DMS 273 (cell line): ENCODE data around the gene PCDH10.

Experiments
- DNase-seq: peaks from one replicate; lab custom pipeline; 2025; ENCODE audit not compliant: unreplicated experiment; lab: John Stamatoyannopoulos, UW

Gene PCDH10

GRCh38 chr4:133148690-133149363, at the start of gene PCDH10:
PCDH10 (plus strand) TSS chr4:133149294; CDS start chr4:133150141, 847 bp downstream.
- DNase-seq, result peak; percentile 90

- no peak for DNase-seq
These were observed 47.1 kb upstream of the PCDH10 start for GRCh38 chr4:133102043-133102442.

- DNase-seq, result no peak
These were observed 46.3 kb upstream of the PCDH10 start for GRCh38 chr4:133102612-133103409.

GRCh38 chr4:133112641-133113040, 36.5 kb upstream of the PCDH10 start:
- no peak for DNase-seq

GRCh38 chr4:133124746-133125145, 24.3 kb upstream of the PCDH10 start:
- DNase-seq, result no peak

- DNase-seq, result no peak
These were observed 21.6 kb upstream of the PCDH10 start for GRCh38 chr4:133127500-133127899.

GRCh38 chr4:133129237-133129636, 19.9 kb upstream of the PCDH10 start:
- DNase-seq, result no peak

- no peak for DNase-seq
These were observed 18.9 kb upstream of the PCDH10 start for GRCh38 chr4:133130171-133130570.

- no peak for DNase-seq
These were observed 17.1 kb upstream of the PCDH10 start for GRCh38 chr4:133131829-133132460.

- no peak for DNase-seq
These were observed 12.3 kb upstream of the PCDH10 start for GRCh38 chr4:133136833-133137232.

GRCh38 chr4:133137571-133137970, 11.5 kb upstream of the PCDH10 start:
- DNase-seq, result no peak

GRCh38 chr4:133143775-133144430, 5.2 kb upstream of the PCDH10 start:
- DNase-seq, result no peak

- DNase-seq, result no peak
These were observed 3.9 kb upstream of the PCDH10 start for GRCh38 chr4:133145241-133145640.

GRCh38 chr4:133145758-133146573, 3.1 kb upstream of the PCDH10 start:
- peak; percentile 4 for DNase-seq

- peak; percentile 55 for DNase-seq
These were observed 2.4 kb upstream of the PCDH10 start for GRCh38 chr4:133146574-133147241.

- DNase-seq, result peak; percentile 18
These were observed 1.7 kb upstream of the PCDH10 start for GRCh38 chr4:133147286-133147821.

GRCh38 chr4:133147921-133148689, 989 bp upstream of the PCDH10 start:
- DNase-seq, result peak; percentile 47

- no peak for DNase-seq
These were observed 236 bp downstream of the PCDH10 start for GRCh38 chr4:133149364-133149695.

- DNase-seq, result no peak
These were observed 908 bp downstream of the PCDH10 start for GRCh38 chr4:133149932-133150471.
